HEK293 (cell line): ENCODE measurements around the gene DDX50.

ENCODE experiments used
- BCL11B ChIP-seq: fragments of 450-650 bp; formaldehyde crosslinking; IDR thresholded peaks from 2 replicates; pipeline ENCODE4 v1.5.1; 2016; ENCODE audit warnings: low read depth, missing biosample characterization, missing genetic modification characterization
- GLIS2 ChIP-seq: fragments of 450-650 bp; formaldehyde crosslinking; IDR thresholded peaks from 2 replicates; pipeline ENCODE4 v1.5.1; 2016; ENCODE audit warnings: missing biosample characterization, missing genetic modification characterization
- HOXA7 ChIP-seq: sonication (generic); formaldehyde crosslinking; IDR thresholded peaks from 2 replicates; pipeline ENCODE4 v1.8.1; 2022; ENCODE audit warnings: missing genetic modification reagents, borderline replicate concordance
- KLF16 ChIP-seq: fragments of 450-650 bp; formaldehyde crosslinking; IDR thresholded peaks from 2 replicates; pipeline ENCODE4 v1.5.1; 2017; ENCODE audit warnings: missing biosample characterization, missing genetic modification characterization
- KLF8 ChIP-seq: fragments of 450-650 bp; formaldehyde crosslinking; IDR thresholded peaks from 2 replicates; pipeline ENCODE4 v1.5.1; 2016; ENCODE audit warnings: missing biosample characterization, missing genetic modification characterization
- SP2 ChIP-seq: fragments of 450-650 bp; formaldehyde crosslinking; IDR thresholded peaks from 2 replicates; pipeline ENCODE4 v1.5.1; 2016; ENCODE audit warnings: missing biosample characterization, missing genetic modification characterization
- SP3 ChIP-seq: fragments of 450-650 bp; formaldehyde crosslinking; IDR thresholded peaks from 2 replicates; pipeline ENCODE4 v1.5.1; 2016; ENCODE audit warnings: missing biosample characterization, missing genetic modification characterization
- WT1 ChIP-seq: fragments of 450-650 bp; formaldehyde crosslinking; IDR thresholded peaks from 2 replicates; pipeline ENCODE4 v1.5.1; 2016; ENCODE audit warnings: missing biosample characterization, missing genetic modification characterization
- YY1 ChIP-seq: fragments of 450-650 bp; formaldehyde crosslinking; IDR thresholded peaks from 2 replicates; pipeline ENCODE4 v1.5.1; 2018; ENCODE audit warnings: missing biosample characterization, missing genetic modification characterization
- ZBTB17 ChIP-seq: fragments of 450-650 bp; formaldehyde crosslinking; IDR thresholded peaks from 2 replicates; pipeline ENCODE4 v1.5.1; 2016; ENCODE audit warnings: missing biosample characterization, missing genetic modification characterization
- ZBTB20 ChIP-seq: fragments of 450-650 bp; formaldehyde crosslinking; IDR thresholded peaks from 2 replicates; pipeline ENCODE4 v1.5.1; 2016; ENCODE audit warnings: missing biosample characterization, missing genetic modification characterization
- ZNF10 ChIP-seq: fragments of 450-650 bp; formaldehyde crosslinking; IDR thresholded peaks from 2 replicates; pipeline ENCODE4 v1.5.1; 2017; ENCODE audit warnings: missing biosample characterization, missing genetic modification characterization
- ZNF133 ChIP-seq: fragments of 450-650 bp; formaldehyde crosslinking; IDR thresholded peaks from 2 replicates; pipeline ENCODE4 v1.5.1; 2016; ENCODE audit warnings: missing biosample characterization, missing genetic modification characterization
- ZNF184 ChIP-seq: fragments of 450-650 bp; IDR thresholded peaks from 2 replicates; pipeline ENCODE4 v1.5.1; 2018; ENCODE audit warnings: missing biosample characterization, mild to moderate bottlenecking, missing genetic modification characterization
- ZNF2 ChIP-seq: fragments of 450-650 bp; formaldehyde crosslinking; IDR thresholded peaks from 2 replicates; pipeline ENCODE4 v1.5.1; 2016; ENCODE audit warnings: missing biosample characterization, missing genetic modification characterization
- ZNF302 ChIP-seq: fragments of 450-650 bp; formaldehyde crosslinking; IDR thresholded peaks from 2 replicates; pipeline ENCODE4 v1.5.1; 2016; ENCODE audit warnings: missing biosample characterization, missing genetic modification characterization, low read depth
- ZNF404 ChIP-seq: fragments of 450-650 bp; formaldehyde crosslinking; IDR thresholded peaks from 2 replicates; pipeline ENCODE4 v1.5.1; 2017; ENCODE audit warnings: missing biosample characterization, missing genetic modification characterization
- ZNF501 ChIP-seq: fragments of 450-650 bp; formaldehyde crosslinking; IDR thresholded peaks from 2 replicates; pipeline ENCODE4 v1.5.1; 2016; ENCODE audit warnings: missing biosample characterization, missing genetic modification characterization
- ZNF660 ChIP-seq: fragments of 450-650 bp; IDR thresholded peaks from 2 replicates; pipeline ENCODE4 v1.5.1; 2018; ENCODE audit warnings: missing biosample characterization, mild to moderate bottlenecking, missing genetic modification characterization
- ZNF707 ChIP-seq: fragments of 450-650 bp; formaldehyde crosslinking; IDR thresholded peaks from 2 replicates; pipeline ENCODE4 v1.5.1; 2016; ENCODE audit warnings: missing biosample characterization, missing genetic modification characterization
- ZNF76 ChIP-seq: fragments of 450-650 bp; formaldehyde crosslinking; IDR thresholded peaks from 2 replicates; pipeline ENCODE4; 2016; ENCODE audit warnings: low read depth, missing biosample characterization, missing genetic modification characterization, borderline replicate concordance
- ZNF792 ChIP-seq: fragments of 450-650 bp; formaldehyde crosslinking; IDR thresholded peaks from 2 replicates; pipeline ENCODE4 v1.5.1; 2016; ENCODE audit warnings: missing biosample characterization, missing genetic modification characterization
- ZNF843 ChIP-seq: fragments of 450-650 bp; formaldehyde crosslinking; IDR thresholded peaks from 2 replicates; pipeline ENCODE4 v1.5.1; 2016; ENCODE audit warnings: missing biosample characterization, missing genetic modification characterization
- ZXDB ChIP-seq: fragments of 450-650 bp; formaldehyde crosslinking; IDR thresholded peaks from 2 replicates; pipeline ENCODE4 v1.5.1; 2016; ENCODE audit warnings: missing biosample characterization, missing genetic modification characterization
- TF ChIP-seq, protein P1 (sequence below): fragments of 450-650 bp; formaldehyde crosslinking; IDR thresholded peaks from 2 replicates; pipeline ENCODE4 v1.5.1; 2016; ENCODE audit warnings: missing biosample characterization, missing genetic modification characterization
- TF ChIP-seq, protein P2 (sequence below): fragments of 450-650 bp; formaldehyde crosslinking; IDR thresholded peaks from 2 replicates; pipeline ENCODE4 v1.5.1; 2016; ENCODE audit warnings: missing biosample characterization, missing genetic modification characterization
- TF ChIP-seq, protein P3 (sequence below): fragments of 450-650 bp; formaldehyde crosslinking; IDR thresholded peaks from 2 replicates; pipeline ENCODE4 v1.5.1; 2016; ENCODE audit warnings: missing biosample characterization, missing genetic modification characterization
- TF ChIP-seq, protein P4 (sequence below): fragments of 450-650 bp; formaldehyde crosslinking; IDR thresholded peaks from 2 replicates; pipeline ENCODE4 v1.5.1; 2016; ENCODE audit warnings: missing biosample characterization, missing genetic modification characterization
- TF ChIP-seq, protein P5 (sequence below): fragments of 450-650 bp; formaldehyde crosslinking; IDR thresholded peaks from 2 replicates; pipeline ENCODE4 v1.5.1; 2016; ENCODE audit warnings: missing biosample characterization, missing genetic modification characterization
- TF ChIP-seq, protein P6 (sequence below): fragments of 450-650 bp; formaldehyde crosslinking; IDR thresholded peaks from 2 replicates; pipeline ENCODE4 v1.5.1; 2016; ENCODE audit warnings: missing biosample characterization, missing genetic modification characterization

DDX50 gene

DNA sequence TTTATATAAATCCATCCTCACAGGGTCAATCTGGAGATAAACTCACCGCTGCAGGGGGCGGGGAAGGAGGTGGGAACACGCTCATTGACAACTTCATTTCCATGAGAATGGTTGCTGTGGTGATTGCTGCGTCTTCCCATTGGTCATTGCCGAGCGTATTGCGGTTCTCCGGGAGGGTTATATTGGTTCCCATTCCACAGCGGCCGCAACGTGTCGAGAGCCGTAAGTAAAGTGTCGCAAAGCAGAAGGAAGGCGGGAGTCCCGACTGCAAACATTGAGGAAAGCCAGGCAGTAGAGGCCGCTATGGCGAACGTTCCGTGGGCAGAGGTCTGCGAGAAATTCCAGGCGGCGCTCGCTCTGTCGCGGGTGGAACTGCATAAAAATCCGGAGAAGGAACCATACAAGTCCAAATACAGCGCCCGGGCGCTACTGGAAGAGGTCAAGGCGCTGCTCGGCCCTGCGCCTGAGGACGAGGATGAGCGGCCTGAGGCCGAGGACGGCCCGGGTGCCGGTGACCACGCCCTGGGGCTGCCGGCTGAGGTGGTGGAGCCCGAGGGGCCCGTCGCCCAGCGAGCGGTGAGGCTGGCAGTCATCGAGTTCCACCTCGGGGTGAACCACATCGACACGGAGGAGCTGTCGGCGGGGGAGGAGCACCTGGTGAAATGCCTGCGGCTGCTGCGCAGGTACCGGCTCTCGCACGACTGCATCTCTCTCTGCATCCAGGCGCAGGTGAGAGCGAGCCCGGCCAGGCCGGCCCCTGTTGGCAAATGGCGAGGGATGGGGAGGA lies 87.6 kb downstream of the DDX50 start, which contains the start of gene KIFBP (continued):
- TF ChIP-seq, protein P1, sequence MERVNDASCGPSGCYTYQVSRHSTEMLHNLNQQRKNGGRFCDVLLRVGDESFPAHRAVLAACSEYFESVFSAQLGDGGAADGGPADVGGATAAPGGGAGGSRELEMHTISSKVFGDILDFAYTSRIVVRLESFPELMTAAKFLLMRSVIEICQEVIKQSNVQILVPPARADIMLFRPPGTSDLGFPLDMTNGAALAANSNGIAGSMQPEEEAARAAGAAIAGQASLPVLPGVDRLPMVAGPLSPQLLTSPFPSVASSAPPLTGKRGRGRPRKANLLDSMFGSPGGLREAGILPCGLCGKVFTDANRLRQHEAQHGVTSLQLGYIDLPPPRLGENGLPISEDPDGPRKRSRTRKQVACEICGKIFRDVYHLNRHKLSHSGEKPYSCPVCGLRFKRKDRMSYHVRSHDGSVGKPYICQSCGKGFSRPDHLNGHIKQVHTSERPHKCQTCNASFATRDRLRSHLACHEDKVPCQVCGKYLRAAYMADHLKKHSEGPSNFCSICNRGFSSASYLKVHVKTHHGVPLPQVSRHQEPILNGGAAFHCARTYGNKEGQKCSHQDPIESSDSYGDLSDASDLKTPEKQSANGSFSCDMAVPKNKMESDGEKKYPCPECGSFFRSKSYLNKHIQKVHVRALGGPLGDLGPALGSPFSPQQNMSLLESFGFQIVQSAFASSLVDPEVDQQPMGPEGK: peak; percentile 49
- TF ChIP-seq ZNF404 (tag by site-specific recombination) (no peak), WT1 (tag by site-specific recombination) (peak; percentile 33; the same call in 1 of the 2 replicates), ZNF843 (tag by site-specific recombination) (peak; percentile 56), ZNF133 (tag by site-specific recombination) (no peak), KLF16 (tag by site-specific recombination) (peak; percentile 70), ZNF10 (tag by site-specific recombination) (peak; percentile 49; the same call in 1 of the 2 replicates), ZXDB (tag by site-specific recombination) (peak; percentile 79), SP2 (tag by site-specific recombination) (peak; percentile 90), ZNF76 (tag by site-specific recombination) (peak; percentile 48; the same call in 1 of the 2 replicates), ZNF2 (tag by site-specific recombination) (peak; percentile 94), YY1 (tag by site-specific recombination) (peak; percentile 49), KLF8 (tag by site-specific recombination) (peak; percentile 85), ZNF184 (tag by site-specific recombination) (no peak), ZNF707 (tag by site-specific recombination) (0 out of 2 replicates have a peak, but pooled peaks have one; percentile 4), ZBTB17 (peak; percentile 85), GLIS2 (tag by site-specific recombination) (0 out of 2 replicates have a peak, but pooled peaks have one; percentile 24), BCL11B (tag by site-specific recombination) (no peak), ZNF792 (tag by site-specific recombination) (peak; percentile 77; the same call in 1 of the 2 replicates), ZNF660 (tag by site-specific recombination) (peak; percentile 81), SP3 (peak; percentile 68), ZNF302 (tag by site-specific recombination) (no peak), ZNF501 (peak; percentile 90), HOXA7 (no peak), ZBTB20 (tag by site-specific recombination) (peak; percentile 83)
- TF ChIP-seq, protein P2, sequence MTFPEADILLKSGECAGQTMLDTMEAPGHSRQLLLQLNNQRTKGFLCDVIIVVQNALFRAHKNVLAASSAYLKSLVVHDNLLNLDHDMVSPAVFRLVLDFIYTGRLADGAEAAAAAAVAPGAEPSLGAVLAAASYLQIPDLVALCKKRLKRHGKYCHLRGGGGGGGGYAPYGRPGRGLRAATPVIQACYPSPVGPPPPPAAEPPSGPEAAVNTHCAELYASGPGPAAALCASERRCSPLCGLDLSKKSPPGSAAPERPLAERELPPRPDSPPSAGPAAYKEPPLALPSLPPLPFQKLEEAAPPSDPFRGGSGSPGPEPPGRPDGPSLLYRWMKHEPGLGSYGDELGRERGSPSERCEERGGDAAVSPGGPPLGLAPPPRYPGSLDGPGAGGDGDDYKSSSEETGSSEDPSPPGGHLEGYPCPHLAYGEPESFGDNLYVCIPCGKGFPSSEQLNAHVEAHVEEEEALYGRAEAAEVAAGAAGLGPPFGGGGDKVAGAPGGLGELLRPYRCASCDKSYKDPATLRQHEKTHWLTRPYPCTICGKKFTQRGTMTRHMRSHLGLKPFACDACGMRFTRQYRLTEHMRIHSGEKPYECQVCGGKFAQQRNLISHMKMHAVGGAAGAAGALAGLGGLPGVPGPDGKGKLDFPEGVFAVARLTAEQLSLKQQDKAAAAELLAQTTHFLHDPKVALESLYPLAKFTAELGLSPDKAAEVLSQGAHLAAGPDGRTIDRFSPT (tag by site-specific recombination): peak; percentile 64
- TF ChIP-seq, protein P3, sequence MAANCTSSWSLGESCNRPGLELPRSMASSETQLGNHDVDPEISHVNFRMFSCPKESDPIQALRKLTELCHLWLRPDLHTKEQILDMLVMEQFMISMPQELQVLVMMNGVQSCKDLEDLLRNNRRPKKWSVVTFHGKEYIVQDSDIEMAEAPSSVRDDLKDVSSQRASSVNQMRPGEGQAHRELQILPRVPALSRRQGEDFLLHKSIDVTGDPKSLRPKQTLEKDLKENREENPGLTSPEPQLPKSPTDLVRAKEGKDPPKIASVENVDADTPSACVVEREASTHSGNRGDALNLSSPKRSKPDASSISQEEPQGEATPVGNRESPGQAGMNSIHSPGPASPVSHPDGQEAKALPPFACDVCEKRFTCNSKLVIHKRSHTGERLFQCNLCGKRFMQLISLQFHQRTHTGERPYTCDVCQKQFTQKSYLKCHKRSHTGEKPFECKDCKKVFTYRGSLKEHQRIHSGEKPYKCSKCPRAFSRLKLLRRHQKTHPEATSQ: peak; percentile 22; the same call in 1 of the 2 replicates
- TF ChIP-seq, protein P4, sequence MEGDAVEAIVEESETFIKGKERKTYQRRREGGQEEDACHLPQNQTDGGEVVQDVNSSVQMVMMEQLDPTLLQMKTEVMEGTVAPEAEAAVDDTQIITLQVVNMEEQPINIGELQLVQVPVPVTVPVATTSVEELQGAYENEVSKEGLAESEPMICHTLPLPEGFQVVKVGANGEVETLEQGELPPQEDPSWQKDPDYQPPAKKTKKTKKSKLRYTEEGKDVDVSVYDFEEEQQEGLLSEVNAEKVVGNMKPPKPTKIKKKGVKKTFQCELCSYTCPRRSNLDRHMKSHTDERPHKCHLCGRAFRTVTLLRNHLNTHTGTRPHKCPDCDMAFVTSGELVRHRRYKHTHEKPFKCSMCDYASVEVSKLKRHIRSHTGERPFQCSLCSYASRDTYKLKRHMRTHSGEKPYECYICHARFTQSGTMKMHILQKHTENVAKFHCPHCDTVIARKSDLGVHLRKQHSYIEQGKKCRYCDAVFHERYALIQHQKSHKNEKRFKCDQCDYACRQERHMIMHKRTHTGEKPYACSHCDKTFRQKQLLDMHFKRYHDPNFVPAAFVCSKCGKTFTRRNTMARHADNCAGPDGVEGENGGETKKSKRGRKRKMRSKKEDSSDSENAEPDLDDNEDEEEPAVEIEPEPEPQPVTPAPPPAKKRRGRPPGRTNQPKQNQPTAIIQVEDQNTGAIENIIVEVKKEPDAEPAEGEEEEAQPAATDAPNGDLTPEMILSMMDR (tag by site-specific recombination): peak; percentile 97
- TF ChIP-seq, protein P5, sequence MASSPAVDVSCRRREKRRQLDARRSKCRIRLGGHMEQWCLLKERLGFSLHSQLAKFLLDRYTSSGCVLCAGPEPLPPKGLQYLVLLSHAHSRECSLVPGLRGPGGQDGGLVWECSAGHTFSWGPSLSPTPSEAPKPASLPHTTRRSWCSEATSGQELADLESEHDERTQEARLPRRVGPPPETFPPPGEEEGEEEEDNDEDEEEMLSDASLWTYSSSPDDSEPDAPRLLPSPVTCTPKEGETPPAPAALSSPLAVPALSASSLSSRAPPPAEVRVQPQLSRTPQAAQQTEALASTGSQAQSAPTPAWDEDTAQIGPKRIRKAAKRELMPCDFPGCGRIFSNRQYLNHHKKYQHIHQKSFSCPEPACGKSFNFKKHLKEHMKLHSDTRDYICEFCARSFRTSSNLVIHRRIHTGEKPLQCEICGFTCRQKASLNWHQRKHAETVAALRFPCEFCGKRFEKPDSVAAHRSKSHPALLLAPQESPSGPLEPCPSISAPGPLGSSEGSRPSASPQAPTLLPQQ: peak; percentile 74; the same call in 1 of the 2 replicates
- TF ChIP-seq, protein P6, sequence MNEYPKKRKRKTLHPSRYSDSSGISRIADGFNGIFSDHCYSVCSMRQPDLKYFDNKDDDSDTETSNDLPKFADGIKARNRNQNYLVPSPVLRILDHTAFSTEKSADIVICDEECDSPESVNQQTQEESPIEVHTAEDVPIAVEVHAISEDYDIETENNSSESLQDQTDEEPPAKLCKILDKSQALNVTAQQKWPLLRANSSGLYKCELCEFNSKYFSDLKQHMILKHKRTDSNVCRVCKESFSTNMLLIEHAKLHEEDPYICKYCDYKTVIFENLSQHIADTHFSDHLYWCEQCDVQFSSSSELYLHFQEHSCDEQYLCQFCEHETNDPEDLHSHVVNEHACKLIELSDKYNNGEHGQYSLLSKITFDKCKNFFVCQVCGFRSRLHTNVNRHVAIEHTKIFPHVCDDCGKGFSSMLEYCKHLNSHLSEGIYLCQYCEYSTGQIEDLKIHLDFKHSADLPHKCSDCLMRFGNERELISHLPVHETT (tag by site-specific recombination): 0 out of 2 replicates have a peak, but pooled peaks have one; percentile 21
